Uterus (tissue), 2 donors: Measurements from ENCODE around the gene TNS1.

Experiments
- CTCF ChIP-seq, 4 experiments: fragments of 200-600 bp in 2 of 4; fragments of 450-650 bp in 2 of 4; sonication (generic) in 2 of 4; IDR thresholded peaks; one replicate each; pipeline ENCODE4 v1.5.1; 2016 to 2019; ENCODE audit warnings: antibody characterized with exemption in 4 of 4, mild to moderate bottlenecking in 2 of 4, moderate library complexity in 1 of 4
- POLR2A ChIP-seq, 2 donors: fragments of 450-650 bp; IDR thresholded peaks; one replicate each; pipeline ENCODE4 v1.6.1; 2016; ENCODE audit warnings: antibody characterized with exemption in 2 of 2, mild to moderate bottlenecking in 1 of 2, moderate library complexity in 1 of 2

- TF ChIP-seq CTCF (IDR thresholded peaks at IDR 0.05): no peak
- TF ChIP-seq POLR2A (IDR thresholded peaks at IDR 0.05): no peak
Measured at GRCh38 chr2:217889656-217890055, 113.1 kb downstream of the TNS1 start.
